Stimulated activated CD4-positive, alpha-beta T cell treated with anti-CD3 and anti-CD28 coated beads, Interleukin-12 subunit alpha, Interleukin-12 subunit beta, amount 100 ng/mL, for 4 hours (primary cell): ENCODE measurements around the gene ELAVL2.

ENCODE experiments used
- DNase-seq: peaks from one replicate; pipeline ENCODE4 v3.0.0-alpha.2; 2020

Gene ELAVL2

GRCh38 chr9:23821375-23822181 is 4.5 kb downstream of the ELAVL2 start:
- DNase-seq, result no peak

GRCh38 chr9:23820451-23821374 is 5.3 kb downstream of the ELAVL2 start:
- DNase-seq, result no peak

GRCh38 chr9:23819403-23819802 is 6.6 kb downstream of the ELAVL2 start:
- no peak for DNase-seq

DNA sequence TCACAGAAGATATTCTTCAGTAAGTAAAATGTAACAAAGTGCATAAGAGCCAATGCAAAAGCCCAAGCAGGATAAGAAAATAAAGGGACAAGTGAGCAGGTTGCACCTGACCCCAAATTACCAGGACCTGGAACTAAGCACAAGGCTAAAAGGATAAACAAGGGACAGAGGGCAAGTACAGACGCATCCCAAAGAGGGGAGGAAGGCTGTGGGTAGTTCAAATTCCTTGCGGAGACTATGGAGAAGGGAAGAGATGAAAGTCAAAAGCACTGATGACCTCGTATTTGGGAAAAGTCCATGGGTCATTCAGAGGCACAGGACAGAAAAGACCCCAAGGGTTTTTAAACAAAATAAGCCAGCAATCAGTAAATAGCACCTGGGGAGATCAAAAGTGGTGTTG is 11.8 kb downstream of the ELAVL2 start:
- no peak for DNase-seq

- DNase-seq, result no peak
Measured at GRCh38 chr9:23812673-23813072, 13.4 kb downstream of the ELAVL2 start.

- DNase-seq, result no peak
Measured at GRCh38 chr9:23811633-23812032, 14.4 kb downstream of the ELAVL2 start.

DNA sequence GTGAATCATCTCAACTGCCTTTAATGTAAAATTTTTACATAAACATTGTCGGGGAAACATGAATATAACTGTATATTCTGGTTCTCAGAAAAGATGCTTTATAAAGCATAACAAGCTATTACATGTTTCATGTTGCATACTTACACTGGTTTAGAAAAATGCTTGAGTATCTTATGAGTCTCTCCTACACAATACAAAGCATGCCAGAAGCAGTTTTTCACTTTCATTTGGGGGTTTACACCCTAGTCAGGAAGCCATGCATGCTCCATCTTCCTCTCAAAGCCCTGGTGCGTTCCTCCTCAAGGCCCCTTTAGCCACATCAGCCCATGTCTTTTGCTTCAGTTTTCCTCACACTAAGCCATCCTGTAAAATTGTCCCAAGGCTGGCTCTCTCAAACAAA is 22.8 kb downstream of the ELAVL2 start:
- no peak for DNase-seq

DNA sequence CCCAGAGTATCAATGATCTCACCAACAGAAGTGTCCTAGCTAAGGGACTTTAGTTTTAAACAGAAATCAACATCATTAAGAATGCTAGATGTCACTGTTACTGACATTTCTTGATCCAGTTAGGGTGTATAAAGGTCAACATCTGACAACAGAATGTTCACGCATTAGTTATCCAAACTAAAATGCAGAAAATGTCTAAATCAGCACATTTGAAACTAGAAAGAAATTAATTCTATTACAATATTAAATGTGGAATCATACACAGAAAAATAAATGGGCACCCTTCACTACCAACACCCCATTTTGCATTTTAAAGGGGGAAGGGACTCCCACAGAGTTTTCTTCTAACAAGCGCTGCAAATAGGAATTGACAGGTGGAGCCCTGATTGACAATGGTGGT is 24.5 kb downstream of the ELAVL2 start:
- DNase-seq, result no peak

- DNase-seq, result no peak
Measured at GRCh38 chr9:23799521-23799920, 26.5 kb downstream of the ELAVL2 start.

- no peak for DNase-seq
Measured at GRCh38 chr9:23798325-23798724, 27.7 kb downstream of the ELAVL2 start.

DNA sequence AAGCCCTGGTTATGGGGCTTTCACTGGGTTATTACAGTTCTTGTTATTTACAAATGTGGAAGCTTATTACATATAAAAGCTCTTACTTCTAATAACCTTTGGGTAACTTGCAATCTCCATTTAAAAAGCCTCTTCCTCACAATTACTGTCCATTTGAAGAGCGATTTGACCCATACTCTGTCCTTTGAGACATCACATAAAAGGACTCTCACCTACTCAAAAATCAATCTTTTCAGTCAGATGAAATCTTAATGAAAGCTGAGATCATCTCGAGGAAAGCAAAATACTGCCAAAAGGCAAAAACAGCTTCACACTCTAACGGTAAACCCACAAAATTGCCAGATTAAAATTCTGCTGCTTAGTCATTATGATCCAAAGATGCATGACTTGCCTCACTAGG is 29.8 kb downstream of the ELAVL2 start:
- no peak for DNase-seq

GRCh38 chr9:23790351-23791260 is 35.4 kb downstream of the ELAVL2 start:
- DNase-seq, result no peak

DNA sequence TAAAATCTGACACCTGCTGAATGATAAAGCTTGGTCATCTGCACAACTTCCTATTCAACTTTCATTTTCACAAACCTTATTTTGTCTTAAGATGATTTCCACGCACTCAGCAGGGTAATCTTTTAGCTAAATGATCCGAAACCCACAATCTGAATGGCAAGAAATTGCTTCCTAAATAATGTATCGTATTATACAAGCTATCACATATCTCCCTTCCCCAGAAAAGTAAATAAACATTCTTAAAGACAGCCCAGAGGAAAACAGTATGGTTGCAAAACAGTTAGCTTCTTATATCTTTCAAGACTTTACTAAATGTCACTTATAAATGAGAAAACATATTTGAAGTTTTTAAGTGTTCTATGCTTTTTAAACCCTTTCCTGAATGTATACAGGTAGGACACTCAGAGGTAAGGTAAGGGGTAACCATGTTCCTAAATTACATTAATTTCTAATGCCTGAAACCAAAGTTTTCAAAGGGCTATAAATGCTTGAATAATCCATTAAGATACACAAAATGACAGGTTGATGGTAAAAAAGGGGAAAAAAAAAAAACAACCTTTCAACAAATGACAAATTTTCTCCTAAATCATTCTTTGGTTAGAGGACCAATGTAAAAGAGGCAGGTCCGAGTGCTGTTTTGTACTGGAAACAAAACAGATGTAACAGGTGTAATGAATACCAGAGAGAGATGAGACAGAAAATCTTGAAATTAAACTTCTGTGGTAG is 36.3 kb downstream of the ELAVL2 start:
- no peak for DNase-seq

- no peak for DNase-seq
Measured at GRCh38 chr9:23784962-23785361, 41.1 kb downstream of the ELAVL2 start.

GRCh38 chr9:23783509-23783908 is 42.5 kb downstream of the ELAVL2 start:
- no peak for DNase-seq

DNA sequence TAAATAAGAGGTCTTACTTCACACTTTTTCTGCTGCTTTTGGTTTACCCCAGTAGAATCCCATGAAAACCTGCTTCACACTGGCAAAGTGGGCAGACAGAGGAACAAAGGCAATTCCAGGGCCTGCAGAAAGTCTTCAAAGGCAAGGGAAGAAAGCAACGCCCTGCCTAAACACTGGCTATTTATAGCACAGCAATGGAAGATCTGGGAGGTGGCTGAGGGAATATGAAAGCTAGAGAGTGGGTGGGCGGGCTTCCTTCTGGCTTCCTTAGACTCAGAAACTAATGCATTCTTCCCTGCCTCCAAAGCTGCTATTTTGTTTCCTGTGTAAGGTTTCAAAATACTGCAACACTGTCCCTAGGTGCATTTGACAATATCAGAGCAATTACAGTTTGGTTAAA is 46.8 kb downstream of the ELAVL2 start:
- DNase-seq, result no peak

DNA sequence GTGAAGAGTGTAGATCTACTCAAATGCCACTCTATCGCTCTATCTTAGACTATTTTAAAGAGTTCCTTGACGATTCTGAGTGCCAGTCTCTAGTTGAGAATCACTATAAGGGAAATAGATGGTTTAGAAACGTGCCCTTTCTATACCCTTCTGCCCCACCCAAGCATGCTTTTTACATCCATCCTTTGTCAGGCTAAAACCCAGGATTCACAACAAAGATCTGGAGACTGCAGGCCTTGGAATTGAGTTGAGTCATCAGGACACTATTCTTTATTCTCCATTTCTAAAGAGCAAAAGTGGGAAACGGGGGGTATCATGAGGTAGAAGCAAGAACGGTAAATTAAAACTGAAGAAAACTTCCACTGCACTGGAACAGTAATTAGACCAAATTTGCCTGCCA is 48.7 kb downstream of the ELAVL2 start:
- DNase-seq, result no peak

- no peak for DNase-seq
Measured at GRCh38 chr9:23775549-23775948, 50.5 kb downstream of the ELAVL2 start.

- DNase-seq, result no peak
Measured at GRCh38 chr9:23774266-23774665, 51.8 kb downstream of the ELAVL2 start.

- no peak for DNase-seq
Measured at GRCh38 chr9:23772385-23772783, 53.7 kb downstream of the ELAVL2 start.

- DNase-seq, result no peak
Measured at GRCh38 chr9:23771746-23772384, 54.2 kb downstream of the ELAVL2 start.
